Hippocampal formation (tissue), 2 donors: ENCODE results near the gene DALRD3.

ENCODE experiments used
- DNase-seq, 2 donors: peaks; one replicate each; lab custom pipeline; 2025; lab: John Stamatoyannopoulos, UW

The DALRD3 gene, protein sequence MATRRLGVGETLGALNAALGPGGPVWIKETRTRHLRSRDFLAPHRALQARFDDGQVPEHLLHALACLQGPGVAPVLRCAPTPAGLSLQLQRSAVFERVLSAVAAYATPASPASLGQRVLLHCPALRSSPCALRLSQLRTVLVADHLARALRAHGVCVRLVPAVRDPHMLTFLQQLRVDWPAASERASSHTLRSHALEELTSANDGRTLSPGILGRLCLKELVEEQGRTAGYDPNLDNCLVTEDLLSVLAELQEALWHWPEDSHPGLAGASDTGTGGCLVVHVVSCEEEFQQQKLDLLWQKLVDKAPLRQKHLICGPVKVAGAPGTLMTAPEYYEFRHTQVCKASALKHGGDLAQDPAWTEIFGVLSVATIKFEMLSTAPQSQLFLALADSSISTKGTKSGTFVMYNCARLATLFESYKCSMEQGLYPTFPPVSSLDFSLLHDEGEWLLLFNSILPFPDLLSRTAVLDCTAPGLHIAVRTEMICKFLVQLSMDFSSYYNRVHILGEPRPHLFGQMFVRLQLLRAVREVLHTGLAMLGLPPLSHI

DNA sequence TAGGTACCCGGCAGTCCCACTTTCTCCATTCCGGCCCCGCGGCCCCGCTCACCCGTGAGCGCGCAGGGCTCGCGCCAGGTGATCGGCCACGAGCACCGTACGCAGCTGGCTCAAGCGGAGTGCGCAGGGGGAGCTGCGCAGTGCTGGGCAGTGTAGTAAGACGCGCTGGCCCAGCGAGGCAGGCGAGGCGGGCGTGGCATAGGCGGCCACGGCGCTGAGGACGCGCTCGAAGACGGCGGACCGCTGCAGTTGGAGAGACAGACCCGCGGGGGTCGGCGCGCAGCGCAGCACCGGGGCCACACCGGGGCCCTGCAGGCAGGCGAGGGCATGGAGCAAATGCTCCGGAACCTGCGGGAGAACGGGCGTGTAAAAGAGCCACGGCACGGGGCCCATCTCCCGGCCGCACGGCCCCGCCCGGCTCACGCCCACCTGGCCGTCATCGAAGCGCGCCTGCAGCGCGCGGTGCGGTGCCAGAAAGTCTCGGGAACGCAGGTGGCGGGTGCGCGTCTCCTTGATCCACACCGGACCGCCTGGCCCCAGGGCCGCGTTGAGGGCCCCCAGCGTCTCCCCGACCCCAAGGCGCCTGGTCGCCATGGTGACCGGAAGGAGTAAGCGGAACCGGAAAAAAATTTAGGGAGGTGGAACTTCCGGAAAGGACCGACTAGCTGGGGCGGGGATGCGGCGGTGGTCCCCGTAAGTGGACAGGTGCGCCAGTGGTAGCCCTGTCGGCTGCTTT is at the start of gene DALRD3:
Gene DALRD3, minus strand, starts transcription at position 610 of the 736 bp plus-strand sequence. Its CDS starts 16 bp downstream, at position 594.
- peak; percentile 46 to 58 for DNase-seq

DNA sequence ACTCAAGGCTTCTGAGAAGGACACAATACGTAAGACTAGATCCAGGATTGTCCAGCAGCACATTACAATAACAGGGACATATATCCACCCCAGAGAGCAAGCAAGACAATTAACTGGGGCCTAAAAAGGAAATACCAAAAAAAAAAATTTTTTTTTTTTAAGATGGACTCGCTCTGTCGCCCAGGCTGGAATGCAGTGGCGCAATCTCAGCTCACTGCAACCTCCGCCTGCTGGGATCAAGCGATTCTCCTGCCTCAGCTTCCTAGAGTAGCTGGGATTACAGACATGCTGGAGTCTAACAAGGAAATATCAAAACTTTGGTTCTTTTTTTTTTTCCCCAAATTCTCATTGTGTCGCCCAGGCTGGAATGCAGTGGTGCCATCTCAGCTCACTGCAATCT is 39.6 kb upstream of the DALRD3 start:
- DNase-seq: no peak

DNA sequence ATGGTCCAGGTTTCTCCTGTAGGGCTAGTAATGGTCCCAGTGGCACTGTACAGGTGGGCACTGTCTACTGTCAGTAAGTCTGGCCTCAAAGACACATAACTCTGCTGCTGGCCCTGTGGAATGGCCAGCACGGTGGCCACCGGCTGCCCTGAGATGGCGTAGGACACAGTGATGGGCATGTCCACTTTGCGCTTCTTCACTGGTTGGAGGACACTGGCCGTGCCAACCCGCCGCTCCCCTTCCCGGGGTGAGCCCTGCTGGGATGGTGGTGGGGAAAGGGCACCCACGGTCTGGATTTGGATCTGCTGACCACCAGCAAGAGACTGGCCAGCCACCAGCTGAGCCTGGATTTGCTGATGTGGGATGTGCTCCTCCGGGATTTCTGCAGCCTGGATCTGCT is 38.9 kb upstream of the DALRD3 start:
- no peak for DNase-seq

DNA sequence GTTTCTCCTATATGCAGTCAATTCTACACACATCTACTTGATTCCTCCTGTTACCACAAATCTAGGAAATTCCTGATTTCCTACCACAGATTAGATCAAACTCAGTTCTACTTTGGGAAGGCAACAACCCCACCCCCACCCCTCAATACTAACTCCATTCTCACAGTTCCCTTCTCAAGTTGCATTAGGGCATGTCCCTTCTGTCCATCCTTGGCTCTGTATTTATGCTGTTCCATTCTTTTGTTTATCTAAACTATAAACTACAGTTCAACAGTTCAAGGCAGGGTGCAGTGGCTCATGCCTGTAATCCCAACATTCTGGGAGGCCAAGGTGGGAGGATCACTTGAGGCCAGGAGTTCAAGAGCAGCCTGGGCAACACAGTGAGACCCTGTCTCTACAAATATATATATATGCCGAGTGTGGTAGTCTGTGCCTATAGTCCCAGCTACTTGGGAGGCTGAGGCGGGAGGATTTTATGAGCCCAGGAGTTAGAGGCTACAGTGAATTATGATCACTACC is 36.0 kb upstream of the DALRD3 start:
- DNase-seq: no peak

DNA sequence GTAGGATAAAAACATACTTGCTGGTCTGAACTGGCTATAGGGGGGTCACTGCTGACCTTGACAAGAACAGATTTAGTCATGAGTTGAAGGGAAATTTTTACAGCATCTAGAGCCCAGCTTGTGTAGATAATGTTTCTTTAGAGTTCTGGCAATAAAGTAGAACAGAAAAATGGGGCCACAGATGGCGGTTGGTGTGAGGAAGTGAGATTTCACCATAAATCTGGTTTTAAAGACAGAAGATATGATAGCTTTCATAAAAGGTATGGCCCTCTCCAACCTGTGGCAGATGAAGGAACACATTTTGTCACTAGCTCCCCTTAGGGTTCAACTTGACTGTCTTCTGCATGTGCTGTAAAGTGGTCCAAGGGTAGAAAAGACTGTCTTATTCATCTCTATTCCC is 35.2 kb upstream of the DALRD3 start:
- DNase-seq: no peak

DNA sequence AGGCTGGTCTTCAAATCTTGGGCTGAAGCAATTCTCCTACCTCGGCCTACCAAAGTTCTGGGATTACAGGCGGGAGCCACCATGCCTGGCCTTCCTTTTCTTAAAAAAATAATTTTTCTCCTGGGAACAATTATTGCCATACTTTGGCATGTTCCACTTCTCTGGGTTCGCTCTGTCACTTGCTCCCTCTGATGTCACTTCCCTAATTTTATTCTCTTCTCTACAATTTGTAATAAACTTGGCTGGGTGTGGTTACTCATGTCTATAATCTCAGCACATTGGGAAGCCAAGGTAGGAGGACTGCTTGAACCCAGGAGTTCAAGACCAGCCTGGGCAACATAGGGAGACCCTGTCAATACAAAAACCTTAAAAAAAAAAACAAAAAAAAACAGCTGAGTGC is 16.9 kb upstream of the DALRD3 start:
- no peak for DNase-seq

DNA sequence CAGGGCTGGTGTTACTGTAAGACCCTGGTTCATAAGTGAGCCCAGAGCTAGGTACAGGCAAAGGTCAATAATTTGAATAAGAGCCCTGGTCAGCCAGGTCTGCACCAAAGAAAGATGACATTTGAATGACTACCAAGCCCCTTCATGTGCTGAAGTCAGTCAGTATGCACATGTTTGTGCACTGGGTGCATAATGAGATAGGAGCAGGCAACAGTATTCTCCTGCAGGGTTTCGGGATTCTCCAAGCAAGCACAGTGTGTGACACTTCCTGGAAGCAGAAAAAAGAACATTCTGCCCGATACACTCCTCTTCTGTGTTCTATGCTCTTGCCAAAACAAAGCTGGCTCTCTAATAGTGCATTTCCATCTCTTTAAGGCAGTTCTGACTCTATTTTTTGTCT is 16.3 kb upstream of the DALRD3 start:
- no peak for DNase-seq

DNA sequence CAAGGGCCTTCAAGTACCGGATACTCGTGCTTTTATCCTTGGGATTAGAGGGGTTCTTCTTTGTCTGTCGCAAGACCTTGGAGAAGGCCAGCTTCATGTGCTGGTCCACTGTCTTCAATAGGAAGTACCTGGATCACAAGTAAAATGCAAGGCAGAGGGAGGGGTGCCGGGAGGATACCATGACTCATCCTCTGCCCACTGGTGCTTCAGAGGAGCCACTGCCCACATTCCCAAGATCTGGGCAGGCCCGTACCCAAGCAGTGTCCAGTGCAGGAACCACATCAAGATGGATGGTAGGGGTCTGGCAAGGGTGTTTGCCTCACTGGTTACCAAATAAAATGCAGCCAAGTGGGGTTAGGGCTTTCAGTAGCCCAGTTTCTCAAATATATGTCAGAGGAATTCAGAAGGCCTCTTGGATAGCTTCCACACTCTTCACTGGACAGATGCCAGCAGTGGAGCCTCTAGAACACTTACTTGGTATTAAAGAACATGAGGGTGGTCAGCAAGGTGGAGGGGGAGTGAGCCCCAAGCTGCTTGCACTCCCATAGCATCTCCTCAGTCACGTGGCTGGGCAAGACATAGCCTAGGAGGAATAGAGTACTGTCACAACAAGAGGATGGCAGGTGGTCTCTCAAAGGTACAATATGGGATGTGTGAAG is 14.4 kb upstream of the DALRD3 start:
- no peak for DNase-seq

DNA sequence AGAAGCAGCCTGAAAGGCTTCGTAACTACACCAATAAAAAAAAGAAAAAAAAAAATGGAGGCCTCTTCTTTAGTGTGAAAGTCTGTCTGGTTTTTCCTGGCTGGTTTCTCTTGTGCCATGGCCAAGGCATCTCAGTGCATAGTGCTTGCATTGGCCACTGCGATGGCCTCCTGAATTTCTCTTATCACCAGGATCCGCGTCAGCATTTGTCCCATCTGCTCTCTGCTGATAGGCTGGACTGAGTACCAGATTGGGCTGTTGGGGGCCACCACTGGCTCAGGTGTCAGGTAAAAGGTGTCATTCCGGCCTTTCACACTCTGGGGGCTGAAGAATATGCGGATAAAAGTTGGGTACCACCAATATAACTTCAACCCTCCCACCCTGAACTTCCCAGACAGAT is 11.9 kb upstream of the DALRD3 start:
- no peak for DNase-seq

DNA sequence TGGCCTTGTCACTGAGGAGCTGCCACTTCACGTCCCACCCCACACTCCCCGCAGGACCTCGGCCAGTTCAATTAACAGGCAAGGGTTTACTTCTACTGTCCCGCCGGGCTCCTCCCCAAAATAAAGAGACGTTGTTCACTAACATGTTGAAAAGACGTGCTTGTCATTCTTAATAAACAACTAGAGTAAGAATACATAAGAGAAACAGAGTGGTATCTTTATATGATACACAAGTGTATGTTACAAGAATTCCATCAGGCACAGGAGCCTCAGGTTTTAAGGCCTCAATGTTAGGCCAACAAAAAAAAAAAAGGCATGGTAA is 11.1 kb upstream of the DALRD3 start:
- DNase-seq: no peak

DNA sequence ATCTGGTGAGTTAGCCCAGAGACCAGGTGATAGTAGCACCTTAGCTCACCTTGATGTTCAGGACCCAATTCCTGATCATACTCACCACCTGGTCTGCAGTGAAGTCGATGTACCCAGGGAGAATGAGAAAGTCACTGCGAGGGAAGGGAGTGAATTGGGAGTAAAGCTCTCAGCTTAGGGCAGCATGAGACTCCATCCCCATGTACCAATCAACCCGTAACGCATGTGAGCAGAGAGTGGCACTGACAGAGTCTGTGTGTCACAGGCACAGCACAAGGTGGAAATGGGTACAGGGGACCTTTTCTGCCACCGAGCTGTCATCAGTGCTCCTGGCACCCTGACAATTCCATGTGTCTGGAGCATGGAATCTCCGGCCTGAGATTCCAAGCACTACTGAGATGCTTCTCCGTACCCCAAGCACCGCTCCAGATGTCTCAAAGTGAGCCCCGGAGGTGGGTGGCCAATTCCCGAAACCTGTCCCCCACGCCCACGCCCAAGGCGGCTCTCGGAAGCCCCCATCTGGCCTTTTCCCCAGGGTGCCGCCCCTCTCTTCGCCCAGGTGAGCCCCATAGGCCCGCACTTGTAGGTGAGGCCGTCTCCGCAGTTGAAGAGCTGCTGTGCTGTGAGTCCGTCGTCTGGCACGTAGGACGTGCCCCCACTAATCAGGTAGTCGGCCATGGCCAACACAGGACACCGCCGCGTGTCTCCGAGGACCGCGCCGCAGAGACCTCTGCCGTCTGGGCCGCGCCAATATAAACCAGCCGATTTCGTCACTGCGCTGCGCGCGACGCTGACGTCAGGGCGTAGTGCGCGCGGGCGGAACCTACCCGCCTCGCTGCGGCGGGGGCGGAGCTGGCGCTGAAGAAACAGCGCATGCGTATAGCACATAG is 10.5 kb upstream of the DALRD3 start, which contains the start of gene IMPDH2:
Gene IMPDH2, minus strand, starts transcription at position 726 of the 890 bp plus-strand sequence. Its CDS starts 48 bp downstream, at position 678.
- DNase-seq: peak; percentile 86 to 93

DNA sequence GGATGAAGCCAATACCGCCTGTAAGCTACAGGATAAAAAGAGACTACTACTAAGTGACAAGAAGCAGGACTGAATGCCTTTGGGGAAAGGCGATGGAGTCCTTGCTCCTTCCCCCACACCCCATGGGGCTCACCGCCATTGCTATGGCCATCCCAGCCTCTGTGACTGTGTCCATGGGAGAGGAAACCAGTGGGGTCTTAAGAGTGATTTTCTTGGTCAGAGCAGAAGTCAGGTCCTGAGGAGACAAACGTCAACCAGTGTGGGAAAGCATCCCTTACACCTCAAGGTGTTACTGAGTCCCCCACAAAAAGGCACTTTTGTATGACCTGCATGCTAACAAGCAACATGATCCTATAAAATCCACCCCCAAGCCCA is 9.9 kb upstream of the DALRD3 start:
- DNase-seq: no peak

DNA sequence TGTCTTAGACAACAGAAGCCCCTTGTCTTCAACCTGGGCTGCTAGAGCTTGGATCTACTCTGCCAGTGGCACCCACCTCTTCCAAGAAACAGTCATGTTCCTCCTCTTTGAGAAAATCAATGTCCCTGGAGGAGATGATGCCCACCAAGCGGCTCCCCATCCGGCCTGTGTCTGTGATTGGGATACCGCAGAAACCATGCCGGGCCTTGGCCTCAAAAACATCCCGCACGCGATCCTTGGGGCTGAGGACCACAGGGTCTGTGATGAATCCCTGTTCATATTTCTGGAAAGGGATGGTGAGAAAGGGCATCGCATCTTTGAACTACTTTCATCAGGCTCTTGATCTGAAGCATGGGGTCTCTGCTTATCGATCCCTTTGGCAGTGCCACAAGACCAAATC is 9.3 kb upstream of the DALRD3 start:
- no peak for DNase-seq

DNA sequence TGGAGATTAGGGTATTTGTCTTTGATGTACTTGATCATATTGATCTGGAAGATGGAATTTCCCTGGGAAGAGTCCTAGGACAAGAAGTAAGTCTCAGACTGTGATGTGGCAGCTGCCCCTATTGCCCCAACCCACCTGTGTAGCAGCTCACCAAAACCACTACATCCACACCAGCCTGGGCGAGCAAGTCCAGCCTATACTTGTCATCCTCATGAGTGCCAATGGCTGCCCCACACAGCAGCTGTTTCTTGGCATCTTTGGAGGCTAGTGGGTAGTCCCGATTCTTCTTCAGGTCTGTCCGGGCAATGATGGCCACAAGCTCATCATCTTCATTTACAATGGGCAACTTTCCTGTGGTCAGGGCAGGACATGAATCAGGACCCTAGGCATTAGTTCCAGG is 8.2 kb upstream of the DALRD3 start:
- DNase-seq: no peak

DNA sequence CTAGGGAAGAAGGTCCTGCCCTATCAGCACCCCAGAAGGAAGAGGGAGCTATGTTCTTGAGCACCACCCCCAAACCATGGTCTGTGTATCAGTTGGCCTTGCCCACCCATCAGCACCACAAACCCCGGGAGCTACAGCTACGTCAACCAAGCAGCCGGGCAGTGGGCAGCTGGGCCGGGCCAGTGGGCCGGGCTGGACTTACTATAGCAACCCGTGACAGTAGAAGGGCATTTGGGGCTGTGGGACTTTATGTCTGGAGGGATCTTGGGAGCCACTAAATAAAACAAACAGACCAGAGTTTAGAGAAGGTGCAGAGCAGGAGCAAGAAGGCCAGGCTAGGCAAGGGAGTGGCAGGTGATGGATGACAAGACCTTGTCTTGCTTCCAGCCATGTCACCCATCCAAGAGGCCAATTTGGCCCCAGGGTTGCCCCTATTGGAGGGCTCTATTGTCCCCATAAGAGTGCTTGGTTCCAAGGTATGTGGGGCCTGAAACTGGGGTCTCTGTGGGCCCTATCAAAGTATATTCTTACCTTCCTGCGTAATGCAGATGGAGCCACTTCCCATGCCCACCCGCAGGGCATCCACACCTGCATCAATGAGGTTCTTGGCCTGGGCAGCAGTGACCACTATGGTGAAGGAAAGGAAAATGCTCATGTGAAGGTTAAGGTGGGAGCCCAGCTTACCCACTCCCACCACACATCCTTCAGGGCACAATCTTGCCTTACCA is 7.6 kb upstream of the DALRD3 start:
- DNase-seq: no peak

DNA sequence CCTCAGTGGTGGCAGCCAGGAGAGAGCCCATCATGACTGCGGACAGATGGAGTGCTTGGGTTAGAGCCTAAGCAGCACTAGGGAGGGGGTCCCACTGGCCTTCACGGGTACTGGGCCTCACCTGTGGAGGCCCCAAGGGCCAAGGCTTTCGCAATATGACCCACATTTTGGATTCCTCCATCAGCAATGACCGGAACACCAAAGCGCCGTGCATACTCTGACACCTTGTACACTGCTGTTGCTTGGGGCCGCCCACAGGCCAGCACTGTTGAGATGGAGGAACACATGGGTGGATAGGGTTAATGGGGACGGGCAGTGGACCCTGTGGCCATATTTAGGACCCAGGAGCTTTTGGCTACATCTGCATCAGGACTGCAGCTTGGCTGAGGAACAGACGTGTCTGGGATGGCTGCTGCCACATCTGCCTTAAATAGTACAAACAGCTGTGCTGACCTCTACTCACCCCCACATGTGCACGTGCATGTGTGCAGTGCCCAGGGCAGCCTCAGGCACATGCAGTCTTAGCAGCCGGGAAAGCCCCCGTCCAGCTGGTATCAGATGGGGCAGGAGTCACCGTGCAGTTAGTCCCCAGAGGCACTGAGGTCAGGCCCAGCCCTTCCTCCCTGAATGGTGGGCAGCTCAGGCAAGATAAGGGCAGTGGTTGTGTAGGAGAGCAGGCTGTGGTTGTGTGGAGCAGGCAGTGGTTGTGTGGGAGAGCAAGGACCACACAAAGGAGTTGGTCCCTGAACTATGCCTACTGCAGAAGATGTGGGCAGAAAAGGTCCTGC is 6.8 kb upstream of the DALRD3 start:
- no peak for DNase-seq

DNA sequence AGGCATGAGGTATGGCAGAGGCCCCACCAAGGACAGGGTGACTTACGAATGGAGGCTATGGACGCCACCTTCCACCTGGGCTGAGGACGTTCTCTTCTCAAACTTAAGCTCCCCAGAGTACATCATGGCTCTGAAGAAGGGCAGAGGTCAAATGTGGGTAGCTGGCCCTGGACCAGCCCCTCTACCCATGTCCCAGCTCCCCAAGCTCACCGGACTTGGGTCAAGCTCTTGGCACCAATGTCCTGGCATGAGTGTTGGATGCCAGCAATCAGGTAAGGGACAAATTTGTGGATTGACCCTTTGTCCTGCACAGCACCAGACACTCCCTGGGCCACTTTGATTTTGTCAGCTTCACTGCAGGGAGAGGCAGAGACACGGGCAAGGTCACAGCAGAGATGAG is 6.1 kb upstream of the DALRD3 start:
- no peak for DNase-seq

DNA sequence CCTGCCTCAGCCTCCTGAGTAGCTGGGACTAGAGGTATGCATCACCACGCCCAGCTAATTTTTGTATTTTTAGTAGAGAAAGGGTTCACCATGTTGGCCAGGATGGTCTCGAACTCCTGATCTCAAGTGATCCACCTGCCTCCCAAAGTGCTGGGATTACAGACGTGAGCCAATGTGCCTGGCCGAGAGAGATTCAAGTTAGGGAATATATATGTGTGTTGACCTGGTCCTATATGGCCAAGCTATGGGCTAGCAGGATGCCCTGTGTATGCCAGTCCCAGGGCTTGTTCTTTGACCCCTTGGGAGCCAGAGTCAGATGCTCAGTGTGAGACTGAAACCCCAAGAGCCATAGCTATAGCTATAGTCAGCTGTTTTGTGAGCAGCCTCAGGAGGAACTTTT is 5.4 kb upstream of the DALRD3 start:
- DNase-seq: no peak

DNA sequence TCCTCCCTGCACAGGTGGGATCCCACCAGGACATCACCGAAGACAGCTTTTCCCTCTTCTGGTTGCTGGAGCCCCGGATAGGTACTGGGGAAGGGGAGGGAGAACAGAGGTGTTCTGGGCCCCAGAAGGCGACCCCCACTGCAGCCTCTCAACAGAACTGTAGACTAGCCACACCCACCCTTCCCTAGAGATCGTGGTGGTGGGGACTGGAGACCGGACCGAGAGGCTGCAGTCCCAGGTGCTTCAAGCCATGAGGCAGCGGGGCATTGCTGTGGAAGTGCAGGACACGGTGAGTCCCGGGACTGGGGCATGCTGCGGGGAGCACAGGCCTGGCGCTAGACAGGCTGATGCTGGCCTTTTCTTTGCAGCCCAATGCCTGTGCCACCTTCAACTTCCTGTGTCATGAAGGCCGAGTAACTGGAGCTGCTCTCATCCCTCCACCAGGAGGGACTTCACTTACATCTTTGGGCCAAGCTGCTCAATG is 4.3 kb upstream of the DALRD3 start:
- no peak for DNase-seq
